Cardiac muscle cell (in vitro differentiated cells and primary cell): Measurements from ENCODE around the gene SMYD3. TPM values are rescaled to one million over a fixed set of nuclear protein-coding genes. Genes with fewer than 3 reads are reported as not detected.

Experiments used
- DNase-seq, 2 donors: peaks; one replicate each; pipeline versions ENCODE4 v3.0.0 to v3.0.0-alpha.2; 2010 to 2017; ENCODE audit warnings: low read depth in 1 of 2, low spot score in 1 of 2
- H3K27ac ChIP-seq: fragments of 200-600 bp; sonication (generic); 2 replicates; pipeline ENCODE4 v1.5.1; 2016
- H3K27me3 ChIP-seq: fragments of 200-600 bp; sonication (generic); 2 replicates; pipeline ENCODE4 v1.6.0; 2016; ENCODE audit warnings: control low read depth
- H3K36me3 ChIP-seq: fragments of 200-600 bp; sonication (generic); 2 replicates; pipeline ENCODE4 v1.5.1; 2016; ENCODE audit warnings: control low read depth
- H3K4me1 ChIP-seq: fragments of 200-600 bp; sonication (generic); 2 replicates; pipeline ENCODE4 v1.8.1; 2017; ENCODE audit warnings: low read depth, mild to moderate bottlenecking, mixed run types
- H3K4me3 ChIP-seq: fragments of 200-600 bp; sonication (generic); 2 replicates; pipeline ENCODE4 v1.5.1; 2016; ENCODE audit warnings: mild to moderate bottlenecking
- H3K9me3 ChIP-seq: fragments of 200-600 bp; sonication (generic); 2 replicates; pipeline ENCODE4 v1.5.1; 2017; ENCODE audit warnings: low read depth, mild to moderate bottlenecking, control low read depth
- CTCF ChIP-seq: IDR thresholded peaks from 2 replicates; pipeline ENCODE4 v1.5.1; 2012; ENCODE audit warnings: low read depth, mild to moderate bottlenecking, low read length
- polyA plus RNA-seq: library from polyadenylated mRNA; unstranded; fragments of >200 nt; fragmentation: Nextera tagmentation; extraction: Ambion mirVana; gene quantifications from 2 replicates; pipeline ENCODE4 v1.2.1, GENCODE V29; 2016
- total RNA-seq: library from RNA; depleted of rRNA; stranded (reverse); fragments of >200 nt; gene quantifications from 2 replicates; pipeline ENCODE4 v1.2.3, GENCODE V29; 2016

Gene SMYD3
- total and polyA plus RNA-seq, 2 experiments from 2014 or later, result 47.2 to 50.8 TPM

DNA sequence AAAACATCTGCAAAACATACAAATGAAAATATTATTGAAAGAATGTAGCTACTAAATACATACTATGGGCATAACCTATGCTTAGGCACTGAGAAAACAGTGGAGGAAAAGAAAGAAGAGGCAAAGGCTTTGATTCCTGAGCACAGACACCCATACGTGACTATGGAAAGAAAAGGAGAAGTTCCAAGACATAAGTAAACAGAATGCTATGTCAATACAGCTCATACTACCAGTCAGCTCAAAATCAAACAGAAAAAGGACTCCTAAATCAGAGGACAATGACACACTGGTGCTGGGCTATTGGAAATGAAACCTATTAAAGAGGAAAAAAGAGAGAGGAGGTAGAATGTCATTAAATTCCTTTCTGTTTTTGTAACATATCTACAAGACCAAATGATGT lies 225.4 kb downstream of the SMYD3 start:
- H3K36me3 ChIP-seq, result no peaks in the 10 kb centered on the region
- DNase-seq, result no peak

GRCh38 chr1:246281195-246281594 lies 225.9 kb downstream of the SMYD3 start:
- no peak overlapping the region for H3K27ac ChIP-seq
- no peak for TF ChIP-seq CTCF
- H3K4me3 ChIP-seq, result no peak overlapping the region
- no peak for DNase-seq
- no peaks in the 10 kb centered on the region for H3K27me3 ChIP-seq
- no peaks in the 10 kb centered on the region for H3K9me3 ChIP-seq
- peaks cover 3% of the 10 kb centered on the region for H3K4me1 ChIP-seq
- no peaks in the 10 kb centered on the region for H3K36me3 ChIP-seq

More for the DNA sequence above, 225.4 kb downstream of the SMYD3 start:
- Histone ChIP-seq H3K4me1 (peaks cover 3% of the 10 kb centered on the region), H3K27ac (no peak overlapping the region), H3K9me3 (no peaks in the 10 kb centered on the region), H3K27me3 (no peaks in the 10 kb centered on the region), H3K4me3 (no peak overlapping the region)
- no peak for TF ChIP-seq CTCF

DNA sequence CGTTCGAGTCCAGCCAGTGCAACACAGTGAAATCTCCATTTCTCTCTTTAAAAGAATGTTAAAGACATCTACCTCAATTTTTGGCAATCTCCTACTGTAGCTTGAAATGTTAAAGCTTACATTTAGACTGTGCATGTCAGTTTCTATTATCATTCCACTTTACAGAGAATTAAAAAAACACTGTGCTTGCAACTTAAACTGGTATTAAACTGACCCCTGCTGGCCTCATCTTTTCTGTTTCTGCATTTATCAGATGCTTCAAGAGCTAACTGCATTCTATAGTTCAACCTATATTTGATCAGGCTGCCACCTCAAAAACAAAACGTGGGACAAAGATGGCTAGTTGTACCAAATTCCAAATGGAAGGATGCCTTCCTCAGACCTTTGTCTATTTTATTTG lies 226.5 kb downstream of the SMYD3 start:
- H3K27ac ChIP-seq, result no peak overlapping the region
- H3K27me3 ChIP-seq, result no peaks in the 10 kb centered on the region
- peak; percentile 31 to 61 for DNase-seq
- no peaks in the 10 kb centered on the region for H3K36me3 ChIP-seq
- no peaks in the 10 kb centered on the region for H3K9me3 ChIP-seq
- TF ChIP-seq CTCF, result peak; percentile 32
- no peak overlapping the region for H3K4me3 ChIP-seq
- H3K4me1 ChIP-seq, result peaks cover 3% of the 10 kb centered on the region

- Histone ChIP-seq H3K4me3 (no peak overlapping the region), H3K36me3 (no peaks in the 10 kb centered on the region), H3K9me3 (no peaks in the 10 kb centered on the region), H3K27ac (no peak overlapping the region), H3K27me3 (no peaks in the 10 kb centered on the region), H3K4me1 (peaks cover 3% of the 10 kb centered on the region)
- no peak for TF ChIP-seq CTCF
- no peak for DNase-seq
Measured at GRCh38 chr1:246279402-246279801, 227.7 kb downstream of the SMYD3 start.

- no peak for DNase-seq
- H3K9me3 ChIP-seq, result no peaks in the 10 kb centered on the region
- no peaks in the 10 kb centered on the region for H3K27me3 ChIP-seq
- H3K36me3 ChIP-seq, result no peaks in the 10 kb centered on the region
- H3K4me1 ChIP-seq, result no peaks in the 10 kb centered on the region
- no peak for TF ChIP-seq CTCF
- H3K4me3 ChIP-seq, result no peak overlapping the region
- H3K27ac ChIP-seq, result no peak overlapping the region
Measured at GRCh38 chr1:246278371-246278770, 228.7 kb downstream of the SMYD3 start.

- no peak for TF ChIP-seq CTCF
- Histone ChIP-seq H3K4me3 (no peak overlapping the region), H3K27me3 (no peaks in the 10 kb centered on the region), H3K4me1 (no peaks in the 10 kb centered on the region), H3K9me3 (no peaks in the 10 kb centered on the region), H3K36me3 (no peaks in the 10 kb centered on the region), H3K27ac (no peak overlapping the region)
- no peak for DNase-seq
Measured at GRCh38 chr1:246275036-246275435, 232.0 kb downstream of the SMYD3 start.
